GM23248 (cell line): ENCODE measurements around the gene STAT1.

ENCODE experiments used
- EZH2 ChIP-seq: fragments of 200-600 bp; sonication (generic); IDR thresholded peaks from 2 replicates; pipeline ENCODE4 v1.6.1; 2018; ENCODE audit warnings: antibody characterized with exemption, mild to moderate bottlenecking; ENCODE audit not compliant: insufficient read depth, poor library complexity, severe bottlenecking
- EZH2phosphoT487 ChIP-seq: fragments of 200-600 bp; sonication (generic); IDR thresholded peaks from 2 replicates; pipeline ENCODE4 v1.6.1; 2018; ENCODE audit warnings: antibody characterized with exemption, moderate library complexity, mild to moderate bottlenecking, low read depth; ENCODE audit not compliant: insufficient read depth

- TF ChIP-seq EZH2, result no peak
- TF ChIP-seq EZH2phosphoT487, result no peak
These were observed 11.2 kb upstream of the STAT1 start for GRCh38 chr2:191025135-191025534.
